ENCODE results near the gene NIPA2. TPM values are rescaled to one million over a fixed set of nuclear protein-coding genes. Genes with fewer than 3 reads are reported as not detected.
A peak's percentile ranks its signal among the peaks of the same experiment; 100 is the strongest.

NIPA2 gene
- total RNA-seq, 1 experiment from 2014 or later: 77.9 TPM

- H2BK15ac ChIP-seq (ENCODE audit: low read depth, low read length): no peak overlapping the region
- no peak overlapping the region for H3K27ac ChIP-seq (ENCODE audit: insufficient read length, low read depth, low read length)
- no peak overlapping the region for H2BK120ac ChIP-seq (ENCODE audit: low read depth, low read length, poor library complexity, severe bottlenecking)
- no peak overlapping the region; the same call in 1 of the 2 replicates for H3K14ac ChIP-seq (ENCODE audit: insufficient read depth, low read length)
- H3K4me1 Mint-ChIP-seq: peaks cover 4% of the 10 kb centered on the region in 2 experiments
- TF ChIP-seq, protein P1, sequence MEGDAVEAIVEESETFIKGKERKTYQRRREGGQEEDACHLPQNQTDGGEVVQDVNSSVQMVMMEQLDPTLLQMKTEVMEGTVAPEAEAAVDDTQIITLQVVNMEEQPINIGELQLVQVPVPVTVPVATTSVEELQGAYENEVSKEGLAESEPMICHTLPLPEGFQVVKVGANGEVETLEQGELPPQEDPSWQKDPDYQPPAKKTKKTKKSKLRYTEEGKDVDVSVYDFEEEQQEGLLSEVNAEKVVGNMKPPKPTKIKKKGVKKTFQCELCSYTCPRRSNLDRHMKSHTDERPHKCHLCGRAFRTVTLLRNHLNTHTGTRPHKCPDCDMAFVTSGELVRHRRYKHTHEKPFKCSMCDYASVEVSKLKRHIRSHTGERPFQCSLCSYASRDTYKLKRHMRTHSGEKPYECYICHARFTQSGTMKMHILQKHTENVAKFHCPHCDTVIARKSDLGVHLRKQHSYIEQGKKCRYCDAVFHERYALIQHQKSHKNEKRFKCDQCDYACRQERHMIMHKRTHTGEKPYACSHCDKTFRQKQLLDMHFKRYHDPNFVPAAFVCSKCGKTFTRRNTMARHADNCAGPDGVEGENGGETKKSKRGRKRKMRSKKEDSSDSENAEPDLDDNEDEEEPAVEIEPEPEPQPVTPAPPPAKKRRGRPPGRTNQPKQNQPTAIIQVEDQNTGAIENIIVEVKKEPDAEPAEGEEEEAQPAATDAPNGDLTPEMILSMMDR (conservative IDR thresholded peaks at IDR 0.05): no peak
- no peak overlapping the region for H3T11ph ChIP-seq (ENCODE audit: low read length)
- H2AK5ac ChIP-seq (ENCODE audit: insufficient read length, low read length): no peak overlapping the region
- no peak overlapping the region for H3K56ac ChIP-seq (ENCODE audit: insufficient read length, low read depth, low read length)
- no peak overlapping the region for H2BK12ac ChIP-seq (ENCODE audit: insufficient read length, low read depth, low read length)
- H2AFZ ChIP-seq (ENCODE audit: low read length): no peak overlapping the region
- no peak overlapping the region for H3K4me2 ChIP-seq (ENCODE audit: insufficient read depth, insufficient read length, low read length)
- H4K20me1 ChIP-seq (ENCODE audit: control insufficient read depth, insufficient read depth, insufficient read length): no peaks in the 10 kb centered on the region
- H3K4me3 Mint-ChIP-seq: no peak overlapping the region
- H3K9ac ChIP-seq (ENCODE audit: extremely low read depth, insufficient read length, low read length): no peak overlapping the region
- H2BK20ac ChIP-seq (ENCODE audit: low read depth, low read length, poor library complexity, severe bottlenecking): no peak overlapping the region
- no peak overlapping the region for H3K23ac ChIP-seq (ENCODE audit: insufficient read length, low read depth, low read length)
- no peak overlapping the region for H3K18ac ChIP-seq (ENCODE audit: insufficient read length, low read depth, low read length)
- H3K9me3 ChIP-seq (ENCODE audit: control insufficient read depth, low read depth, low read length): no peaks in the 10 kb centered on the region
- H3K27me3 ChIP-seq (ENCODE audit: insufficient read depth, low read length): no peaks in the 10 kb centered on the region
- no peaks in the 10 kb centered on the region for H3K27me3 Mint-ChIP-seq (ENCODE audit: low read depth)
- H4K5ac ChIP-seq (ENCODE audit: insufficient read length, low read depth, low read length): no peak overlapping the region
- H4K91ac ChIP-seq (ENCODE audit: insufficient read length, low read depth, low read length): no peak overlapping the region
- H3K79me2 ChIP-seq (ENCODE audit: insufficient read depth, low read length): no peaks in the 10 kb centered on the region
- H3K4me1 ChIP-seq (ENCODE audit: insufficient read depth, low read length): no peaks in the 10 kb centered on the region; the same call in 1 of the 2 replicates
- no peak for DNase-seq
- H3K4ac ChIP-seq (ENCODE audit: low read depth, low read length): no peak overlapping the region
- H2BK5ac ChIP-seq (ENCODE audit: insufficient read length, low read length): no peak overlapping the region
- no peaks in the 10 kb centered on the region for H3K79me1 ChIP-seq (ENCODE audit: insufficient read depth, low read depth, low read length, poor library complexity, severe bottlenecking)
- H3K27ac Mint-ChIP-seq: peak overlapping the region in 2 of 3 experiments; percentile 19 to 63; a peak in 2 of 7 replicates
- no peak overlapping the region for H4K8ac ChIP-seq (replicated peaks; ENCODE audit: insufficient read length, low read depth, low read length)
- peaks cover 0 to 6% of the 10 kb centered on the region in 2 experiments; a peak in 4 of 5 replicates for H3K9me3 Mint-ChIP-seq
- H3K36me3 Mint-ChIP-seq (ENCODE audit: insufficient read depth in 1 of 3, low read depth in 3 of 3): peaks cover 34 to 46% (median 41%) of the 10 kb centered on the region in 3 experiments
- no peaks in the 10 kb centered on the region for H3K23me2 ChIP-seq (ENCODE audit: insufficient read length, low read depth, low read length, poor library complexity, severe bottlenecking)
- no CpG with 5 or more reads among the region's 33 CpGs for WGBS (ENCODE audit: extremely low coverage, insufficient read length, low lambda C conversion rate)
These were observed 41.9 kb downstream of the NIPA2 start for GRCh38 chr15:22880068-22880980.

Data from H9 (cell line).